GM21528 (cell line): ENCODE data around the gene SH3GL1.

ENCODE experiments used
- ATAC-seq: cut with Tn5 transposase; IDR thresholded peaks from one replicate; pipeline ENCODE4 v1.9.1; 2021; ENCODE audit warnings: mild to moderate bottlenecking, moderate library complexity; ENCODE audit not compliant: unreplicated experiment, low FRiP score

Gene SH3GL1

DNA sequence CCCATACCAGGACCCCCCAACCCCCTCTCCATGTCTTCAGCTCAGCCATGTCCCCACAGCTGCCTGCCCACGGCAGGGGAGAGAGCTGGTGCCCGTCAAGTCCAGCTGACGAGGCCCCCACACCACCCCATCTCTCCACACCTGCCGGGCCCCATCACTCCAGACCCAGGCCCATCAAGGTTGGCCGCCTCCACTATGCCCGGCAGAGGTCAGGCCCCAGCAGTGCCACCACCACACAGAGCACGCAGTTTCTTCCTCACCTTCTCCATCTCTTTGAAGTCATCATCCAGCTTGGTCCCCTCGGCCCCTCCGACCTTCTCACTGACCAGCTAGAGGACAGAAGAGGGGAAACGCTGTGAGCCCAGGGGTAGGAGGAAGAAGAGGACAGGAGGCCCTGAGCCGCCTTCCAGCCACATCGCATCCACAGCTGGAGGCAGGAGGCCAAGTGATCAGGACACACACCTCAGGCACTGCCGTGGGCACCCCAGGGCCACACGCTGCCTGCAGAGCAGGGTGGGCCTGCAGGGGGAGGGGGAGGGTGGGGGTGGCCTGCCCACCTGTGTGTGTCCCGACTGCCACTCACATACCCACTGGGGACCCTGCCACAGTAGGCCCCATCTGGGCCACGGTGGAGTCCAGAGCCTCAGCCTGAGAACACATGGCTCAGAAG is 33.5 kb downstream of the SH3GL1 start:
- no peak for ATAC-seq

DNA sequence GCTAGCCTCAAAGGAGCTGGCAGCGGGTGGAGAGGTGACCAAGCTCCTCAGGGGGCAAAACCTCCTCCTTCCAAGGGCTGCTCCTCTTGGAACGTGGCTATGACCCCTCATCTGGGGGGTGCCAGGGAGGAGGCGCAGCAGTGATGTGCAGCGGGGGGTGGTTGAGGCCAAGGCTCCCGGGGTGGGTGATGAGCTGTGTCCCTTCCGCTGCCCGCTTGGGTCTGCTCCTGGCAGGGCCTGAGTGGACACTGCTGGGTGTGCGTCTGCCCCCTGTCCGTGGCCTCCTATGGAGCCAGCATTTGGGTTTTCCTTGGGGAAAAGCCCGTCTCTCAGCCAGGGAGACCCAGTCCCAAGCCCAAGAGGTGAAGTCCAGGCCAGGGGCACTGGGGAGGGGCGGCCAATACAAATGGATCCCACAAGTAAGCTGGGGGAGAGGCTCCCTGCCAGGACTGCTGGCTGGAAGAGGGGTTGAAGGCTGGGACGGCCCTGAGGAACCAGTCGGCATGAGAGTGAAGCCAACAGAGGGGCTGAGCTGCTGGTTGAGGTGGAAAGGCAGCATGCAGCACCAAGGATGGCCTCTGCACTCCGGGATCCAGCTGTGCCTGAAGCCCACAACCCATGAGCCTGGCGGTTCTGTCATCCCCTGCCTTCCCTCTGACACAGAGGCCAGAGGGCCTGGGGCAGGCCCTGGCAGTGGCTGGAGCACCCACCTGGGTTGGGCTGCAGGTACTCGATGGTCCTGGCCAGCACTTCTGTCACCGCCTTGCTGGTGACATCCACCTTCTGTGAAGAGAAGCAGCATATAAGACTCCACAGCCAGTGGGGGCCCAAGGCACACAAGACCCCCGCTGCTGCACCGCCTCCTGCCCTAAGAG is 34.3 kb downstream of the SH3GL1 start:
- ATAC-seq, result no peak

DNA sequence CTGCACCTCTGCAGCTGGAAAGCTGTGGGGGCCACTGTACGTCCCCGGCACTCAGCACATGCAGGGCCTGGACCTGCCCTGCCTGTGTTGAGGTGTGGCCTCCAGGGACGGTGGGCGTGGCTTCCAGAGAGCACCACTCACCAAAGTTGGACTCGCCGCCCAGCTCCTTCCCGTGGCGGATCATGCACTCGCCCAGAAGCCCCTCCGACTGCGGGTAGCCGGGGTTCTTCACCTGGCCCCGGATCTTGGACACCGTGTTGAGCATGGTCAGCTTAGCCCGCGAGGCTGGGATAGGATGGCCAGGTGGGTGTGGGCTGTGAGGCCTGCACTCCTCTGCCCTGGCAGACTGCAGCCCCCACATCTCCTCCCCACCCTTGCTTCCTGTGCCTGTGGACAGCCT is 35.0 kb downstream of the SH3GL1 start:
- no peak for ATAC-seq

DNA sequence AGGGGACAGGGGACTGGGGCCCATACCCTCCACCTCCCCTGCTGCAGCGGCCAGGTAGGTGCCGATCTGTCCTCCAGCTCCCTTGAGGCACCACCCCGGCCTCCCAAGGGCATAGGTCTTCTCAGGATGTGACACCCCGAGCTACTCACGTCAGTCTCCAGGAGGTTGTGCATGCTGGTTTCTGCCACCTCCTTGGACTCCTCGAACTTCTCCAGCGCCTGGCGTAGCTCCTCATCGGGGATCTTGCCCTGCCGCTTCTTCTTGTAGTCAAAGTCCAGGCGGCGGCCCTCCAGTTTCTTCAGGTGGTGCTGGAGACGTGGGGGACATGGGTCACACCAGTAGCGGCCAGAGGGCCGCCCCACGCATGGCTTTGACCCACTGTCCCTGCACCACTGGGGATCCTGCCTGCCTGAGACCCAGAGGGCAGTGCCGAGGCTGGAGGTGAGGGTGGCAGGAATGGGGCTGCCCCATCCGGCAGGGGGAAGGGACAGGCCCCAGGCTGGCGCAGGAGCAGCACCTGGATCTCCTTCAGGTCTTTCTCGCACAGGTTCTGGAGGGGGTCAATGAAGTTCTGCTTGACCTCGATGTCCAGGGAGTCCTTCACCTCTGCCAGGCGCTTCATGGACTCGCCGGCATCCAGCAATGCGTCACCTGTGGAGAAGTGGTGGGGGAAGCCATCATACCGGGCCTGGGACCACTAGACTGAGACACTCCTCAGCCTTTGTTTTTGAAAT is 36.6 kb downstream of the SH3GL1 start:
- no peak for ATAC-seq

DNA sequence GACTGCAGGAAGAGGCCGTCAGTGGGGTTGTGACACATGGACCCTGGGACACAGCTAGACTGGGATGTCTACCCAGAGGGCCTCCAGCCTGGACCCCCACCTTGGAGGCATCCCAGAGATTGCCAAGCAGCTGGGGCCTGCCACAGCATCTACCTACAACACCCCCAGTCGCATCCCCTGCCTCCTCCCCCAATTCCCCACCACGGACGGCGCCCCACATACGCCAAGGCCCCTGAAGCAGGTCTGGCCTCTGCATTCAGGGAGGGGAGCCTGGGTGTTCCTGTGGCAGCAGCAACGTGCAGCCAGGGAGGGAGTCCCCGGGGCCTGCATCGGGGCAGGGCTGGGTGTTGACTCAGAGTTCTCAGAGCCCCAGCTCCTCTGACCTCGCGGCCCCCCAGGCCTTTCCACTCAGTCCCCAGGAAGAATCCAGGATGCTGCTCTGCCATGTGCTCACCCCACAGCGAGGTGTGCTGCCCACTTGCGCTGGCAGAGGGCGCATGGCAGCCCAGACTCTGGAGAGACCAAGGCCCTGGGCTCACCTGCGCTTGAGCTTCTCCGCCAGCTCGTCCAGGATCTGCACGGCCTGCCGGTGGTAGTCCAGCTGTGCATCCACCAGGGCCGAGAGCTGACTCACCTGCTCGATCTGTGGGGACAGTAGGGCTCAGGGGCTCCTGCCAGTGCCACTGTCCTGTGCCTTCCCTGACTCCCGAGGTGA is 37.4 kb downstream of the SH3GL1 start:
- no peak for ATAC-seq

DNA sequence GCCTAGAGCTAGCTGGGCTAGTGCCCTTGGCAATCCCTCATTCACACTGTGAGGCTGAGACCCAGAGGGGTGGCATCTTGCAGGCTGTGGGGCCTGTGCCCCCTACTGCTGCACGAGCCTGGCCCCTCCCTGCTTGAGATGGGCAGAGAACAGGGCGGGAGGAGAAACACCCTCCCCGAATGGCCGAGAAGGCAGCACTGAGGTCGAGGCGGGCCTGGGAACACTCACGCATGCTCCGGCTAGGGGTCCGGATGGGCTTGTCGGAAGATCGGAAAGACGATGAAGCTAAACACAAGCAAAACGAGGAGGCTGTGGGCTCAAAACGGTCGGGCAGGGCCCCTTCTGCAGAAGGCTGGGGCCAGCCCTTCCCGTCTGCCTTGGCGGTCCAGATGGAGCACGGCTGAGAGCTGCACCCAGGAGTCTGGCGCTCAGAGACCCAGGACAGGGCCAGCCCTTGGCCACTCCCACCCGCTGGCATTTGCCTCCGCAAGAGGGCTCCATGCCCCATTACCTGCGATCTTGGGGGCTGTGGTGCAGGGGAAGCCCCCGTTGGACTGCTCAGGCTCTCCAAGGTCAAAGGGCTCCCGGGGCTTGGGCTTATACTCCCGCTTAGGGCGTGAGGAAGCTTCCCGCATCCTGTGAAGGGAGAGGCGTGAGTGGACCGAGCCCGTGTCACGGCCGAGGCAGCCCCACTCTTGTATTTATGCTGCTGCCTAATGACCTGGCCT is 38.1 kb downstream of the SH3GL1 start:
- ATAC-seq, result no peak

DNA sequence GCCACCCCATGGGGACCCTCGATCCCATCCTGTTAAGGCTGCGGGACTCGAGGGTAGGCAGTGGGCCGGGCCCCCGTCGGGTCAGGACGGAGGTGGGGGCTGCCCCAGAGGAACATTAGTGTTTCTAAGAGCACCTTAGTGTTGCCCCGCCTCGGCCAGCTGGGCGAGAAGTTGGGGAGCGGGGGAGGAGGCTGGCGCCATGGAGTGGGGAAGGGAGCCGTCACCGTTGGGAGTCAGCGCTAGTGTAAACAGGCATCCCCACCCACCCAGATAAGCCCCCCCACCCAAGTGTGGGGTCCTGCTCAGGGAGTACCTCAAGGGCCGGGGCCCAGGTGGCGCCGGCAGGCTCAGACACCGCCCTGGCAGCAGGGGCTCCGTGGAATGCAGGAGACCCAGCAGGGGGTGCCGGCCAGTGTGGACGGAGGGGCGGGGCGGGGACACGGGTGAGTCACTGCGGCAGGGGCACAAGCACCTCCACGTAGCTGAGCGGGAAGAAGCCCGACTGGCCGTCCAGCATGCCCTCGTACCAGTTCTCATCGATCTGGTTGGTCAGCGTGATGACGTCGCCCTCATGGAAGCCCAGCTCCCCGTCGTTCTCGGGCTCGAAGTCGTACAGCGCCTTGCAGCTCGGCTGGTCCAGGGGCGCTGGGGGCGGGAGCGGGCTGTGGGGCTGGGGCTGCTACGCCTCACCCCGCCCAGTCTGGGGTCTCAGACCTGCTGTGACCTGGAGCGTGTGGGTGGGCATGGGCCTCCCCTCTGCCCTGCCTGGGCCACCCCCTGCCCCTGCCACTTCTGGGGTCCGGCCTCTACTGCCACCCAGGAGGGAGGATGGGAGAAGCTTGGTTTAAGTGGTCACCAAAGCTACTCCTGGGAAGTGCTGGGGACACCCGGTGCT is 38.9 kb downstream of the SH3GL1 start:
- no peak for ATAC-seq

DNA sequence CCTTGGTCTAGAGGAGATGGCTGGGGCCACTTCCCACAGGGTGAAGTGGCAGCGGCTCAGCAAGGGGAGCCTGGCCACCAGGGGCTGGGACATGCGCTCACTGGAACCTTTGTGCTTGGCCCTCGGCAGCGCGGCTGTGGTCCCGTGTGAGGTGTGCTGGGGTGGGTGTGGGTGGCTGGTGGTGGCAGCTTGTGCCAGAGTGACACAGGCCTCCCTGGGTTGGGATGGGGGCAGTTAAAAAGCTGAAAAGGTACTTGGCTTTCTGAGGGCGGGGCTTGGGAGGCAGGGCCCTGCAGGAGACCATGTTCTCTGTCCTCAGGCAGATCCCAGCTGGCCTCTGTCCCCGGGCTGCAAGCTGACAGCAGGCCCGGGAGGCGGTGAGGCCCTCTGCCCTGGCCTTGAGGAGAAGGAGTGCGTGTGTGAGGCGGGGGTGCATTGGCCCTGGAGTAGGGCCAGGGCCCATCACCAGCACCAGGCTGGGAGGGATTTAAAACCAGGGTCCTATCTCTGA is 39.7 kb downstream of the SH3GL1 start:
- ATAC-seq, result no peak

DNA sequence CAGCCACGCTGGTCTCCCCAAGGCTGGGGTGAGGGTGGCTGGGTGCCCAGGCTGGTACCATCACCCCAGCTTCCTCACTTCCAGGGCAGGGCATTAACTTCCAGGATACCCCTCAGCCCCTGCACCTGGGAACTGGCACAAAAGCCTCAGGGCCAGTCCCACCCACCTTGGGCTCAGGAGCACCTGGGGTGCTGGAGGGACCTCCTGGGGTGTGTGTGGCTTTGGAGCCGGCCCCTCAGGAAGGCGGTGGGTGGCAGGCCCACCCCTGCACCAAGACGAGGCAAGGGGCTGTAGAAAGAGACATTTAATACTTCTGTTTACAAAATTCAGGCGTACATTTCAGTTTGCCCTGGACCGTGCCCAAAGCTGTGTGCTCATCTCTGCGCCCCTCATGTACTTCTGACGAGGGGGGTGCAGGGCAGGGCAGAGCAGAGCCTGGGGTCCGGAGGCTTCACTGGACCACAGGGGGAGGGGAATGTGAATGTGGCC is 40.2 kb downstream of the SH3GL1 start:
- ATAC-seq, result no peak

DNA sequence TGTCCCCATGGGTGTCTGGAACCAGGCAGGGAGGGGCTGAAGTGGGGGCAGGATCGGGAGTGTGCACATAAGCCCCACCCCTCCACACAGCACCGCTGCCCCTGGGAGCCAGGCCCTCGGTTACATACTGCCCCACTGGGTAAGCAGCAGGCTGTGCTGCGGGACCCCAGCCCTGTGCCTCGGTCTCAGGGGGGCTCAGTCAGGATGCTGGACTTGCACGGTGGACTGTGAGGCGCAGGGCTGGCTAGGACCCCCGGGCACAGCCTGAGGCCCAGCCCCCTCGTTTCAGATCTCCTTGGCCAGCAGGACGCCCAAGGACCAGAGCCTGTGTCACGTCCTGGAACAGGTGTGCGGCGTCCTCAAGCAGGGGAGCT is 40.7 kb downstream of the SH3GL1 start:
- no peak for ATAC-seq

DNA sequence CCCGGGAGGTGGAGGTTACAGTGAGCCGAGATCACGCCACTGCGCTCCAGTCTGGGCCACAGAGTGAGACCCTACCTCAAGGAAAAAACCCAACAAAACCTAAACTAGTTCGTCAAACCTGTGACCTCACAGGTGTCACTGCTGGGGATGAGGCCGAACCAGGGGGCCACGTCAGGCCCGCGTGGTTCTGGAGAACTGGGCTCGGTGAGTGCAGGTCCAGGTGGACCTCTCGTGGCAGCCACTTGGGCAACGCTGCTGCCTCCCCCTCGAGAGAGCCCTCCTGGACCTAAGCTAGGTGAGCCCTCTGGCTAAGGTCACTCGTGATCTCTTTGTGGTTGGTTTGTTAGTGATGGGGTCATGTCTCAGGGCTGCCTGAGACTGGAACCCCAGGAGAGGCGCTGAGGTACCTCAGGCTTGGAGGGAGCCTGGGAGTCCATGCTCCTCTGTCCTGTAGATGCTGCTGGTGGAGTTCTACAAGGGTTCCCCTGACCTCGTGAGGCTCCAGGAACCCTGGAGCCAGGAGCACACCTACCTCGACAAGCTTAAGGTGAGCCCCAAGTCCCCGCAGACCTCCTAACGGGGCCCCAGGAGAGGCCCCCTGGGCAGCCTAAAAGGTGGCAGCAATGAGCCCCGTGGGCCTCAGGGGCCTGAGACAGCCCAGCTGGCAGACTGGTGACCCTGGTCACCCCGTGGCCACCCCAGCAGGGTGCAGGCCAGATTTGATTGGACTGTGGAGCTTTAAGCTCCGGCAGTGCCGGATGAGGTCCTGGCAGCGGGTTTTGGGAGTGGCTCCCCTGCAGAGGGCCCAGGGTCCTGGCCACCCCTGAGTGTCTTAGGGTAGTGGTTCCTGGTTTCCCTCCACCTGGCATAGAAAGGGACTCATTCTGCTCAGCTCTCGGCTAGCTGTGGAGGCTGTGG is 41.4 kb downstream of the SH3GL1 start:
- ATAC-seq, result no peak

DNA sequence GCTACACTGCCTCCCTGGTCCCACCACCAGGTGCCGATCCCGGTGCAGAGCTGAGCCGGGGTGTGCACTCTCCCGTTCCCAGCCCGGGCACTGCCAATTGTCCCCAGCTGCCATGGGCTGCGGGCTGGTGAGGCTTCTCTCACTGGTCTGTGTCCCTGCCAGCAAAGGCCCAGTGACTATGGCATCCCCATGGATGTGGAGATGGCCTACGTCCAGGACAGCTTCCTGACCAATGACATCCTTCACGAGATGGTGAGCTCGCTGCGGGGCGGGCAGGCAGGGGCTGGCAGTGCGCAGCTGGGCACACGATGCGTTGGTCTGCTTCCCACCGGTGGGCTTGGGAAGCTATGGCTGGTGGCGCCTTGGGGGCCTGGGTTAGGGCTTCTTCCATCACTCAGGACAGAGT is 42.4 kb downstream of the SH3GL1 start:
- ATAC-seq, result no peak

DNA sequence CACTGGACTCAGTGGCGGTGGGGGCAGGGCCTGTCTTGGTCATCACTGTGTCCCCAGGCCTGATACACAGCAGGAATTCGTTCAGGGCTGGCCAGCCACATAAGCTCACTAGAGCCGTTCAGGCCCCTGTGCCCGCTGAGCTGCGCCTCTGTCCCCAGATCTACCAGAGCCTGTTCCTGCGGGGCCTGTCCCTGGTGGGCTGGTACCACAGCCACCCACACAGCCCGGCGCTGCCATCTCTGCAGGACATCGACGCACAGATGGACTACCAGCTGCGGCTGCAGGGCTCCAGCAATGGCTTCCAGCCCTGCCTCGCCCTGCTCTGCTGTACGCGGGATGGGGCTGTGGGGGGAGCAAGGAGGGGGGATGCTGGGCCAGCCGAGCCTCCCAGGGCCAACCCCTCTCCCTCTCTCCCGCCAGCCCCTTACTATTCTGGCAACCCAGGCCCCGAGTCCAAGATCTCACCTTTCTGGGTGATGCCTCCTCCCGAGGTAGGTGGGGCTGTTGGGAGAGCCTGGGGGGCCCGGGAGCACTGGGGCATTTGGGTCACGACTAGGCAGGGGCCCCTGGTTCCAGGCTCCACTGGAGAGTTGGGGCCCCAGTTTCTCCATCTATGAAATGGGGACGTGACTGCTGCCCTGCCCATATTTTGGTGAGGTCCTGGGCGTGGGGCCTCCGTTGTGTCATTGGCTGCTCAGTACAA is 43.1 kb downstream of the SH3GL1 start:
- ATAC-seq, result no peak

DNA sequence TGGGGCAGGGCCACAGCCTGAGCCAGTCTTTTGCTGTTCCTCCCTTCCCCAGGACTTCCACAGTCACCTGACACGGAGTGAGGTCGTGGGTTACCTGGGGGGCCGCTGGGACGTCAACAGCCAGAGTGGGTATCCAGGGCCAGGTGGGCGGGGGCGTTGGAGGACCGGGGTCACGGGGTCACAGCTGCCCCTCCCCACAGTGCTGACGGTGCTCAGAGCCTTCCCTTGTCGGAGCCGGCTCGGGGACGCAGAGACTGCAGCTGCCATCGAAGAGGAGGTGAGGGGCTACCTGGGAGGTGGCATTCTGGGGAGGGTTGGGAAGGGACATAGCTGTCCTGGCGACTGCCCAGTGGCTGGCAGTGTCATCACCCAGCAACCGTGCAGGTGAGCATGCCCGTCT is 45.5 kb downstream of the SH3GL1 start:
- ATAC-seq, result no peak

DNA sequence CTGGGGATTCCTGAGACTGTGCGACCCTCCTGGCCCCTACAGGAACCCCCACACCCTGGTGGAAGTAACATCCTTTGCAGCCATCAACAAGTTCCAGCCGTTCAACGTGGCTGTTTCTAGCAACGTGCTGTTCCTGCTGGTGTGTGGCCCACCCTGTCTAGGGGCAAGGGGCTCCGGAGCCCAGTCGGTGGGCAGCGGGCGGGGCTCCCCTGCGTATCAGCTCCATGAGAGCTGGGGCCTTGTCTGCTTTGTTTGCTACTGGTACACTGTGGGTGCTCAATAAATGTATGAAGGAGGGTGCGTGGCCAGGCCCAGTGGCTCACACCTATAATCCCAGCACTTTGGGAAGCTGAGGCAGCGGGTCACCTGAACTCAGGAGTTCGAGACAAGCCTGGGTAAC is 46.1 kb downstream of the SH3GL1 start:
- no peak for ATAC-seq

DNA sequence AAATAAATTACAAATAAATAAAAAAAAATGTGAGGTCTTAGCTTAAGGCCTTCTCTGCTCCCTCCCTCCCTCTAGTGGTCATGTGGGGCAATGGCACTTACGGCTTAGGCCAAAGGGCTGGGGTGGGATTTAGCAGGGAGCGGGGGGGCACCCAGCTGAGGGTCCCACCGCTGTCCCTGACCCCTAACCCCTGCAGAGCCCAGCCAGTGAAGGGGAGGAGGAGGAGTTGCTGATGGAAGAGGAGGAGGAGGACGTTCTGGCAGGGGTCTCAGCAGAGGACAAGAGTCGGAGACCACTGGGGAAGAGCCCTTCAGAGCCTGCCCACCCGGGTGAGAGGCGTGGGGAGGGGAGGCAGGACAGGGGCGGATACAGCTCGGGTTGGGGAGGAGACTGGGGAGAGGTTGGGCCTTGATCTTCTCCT is 47.6 kb downstream of the SH3GL1 start:
- no peak for ATAC-seq

DNA sequence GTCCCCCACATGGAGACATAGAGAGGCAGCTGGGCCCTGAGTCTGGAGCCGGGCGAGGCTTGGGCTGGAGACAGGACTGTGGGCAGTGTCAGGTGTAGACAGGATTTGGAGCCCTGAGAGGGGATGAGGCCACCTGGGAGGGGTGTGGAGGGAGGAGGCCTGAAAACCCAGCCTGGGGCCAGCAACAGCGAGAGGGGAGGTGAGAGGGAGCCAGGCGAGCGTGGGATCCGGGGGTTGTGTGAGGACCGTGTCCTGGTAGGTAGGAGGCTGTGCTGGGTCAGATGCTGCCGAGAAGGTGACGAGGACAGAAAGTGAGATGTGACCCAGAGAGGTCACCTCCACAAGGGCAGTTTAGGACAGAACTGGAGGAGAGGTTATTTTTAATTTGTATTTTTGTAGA is 49.6 kb downstream of the SH3GL1 start:
- no peak for ATAC-seq
